ENCODE measurements around the gene CDK8.

The CDK8 gene

DNA sequence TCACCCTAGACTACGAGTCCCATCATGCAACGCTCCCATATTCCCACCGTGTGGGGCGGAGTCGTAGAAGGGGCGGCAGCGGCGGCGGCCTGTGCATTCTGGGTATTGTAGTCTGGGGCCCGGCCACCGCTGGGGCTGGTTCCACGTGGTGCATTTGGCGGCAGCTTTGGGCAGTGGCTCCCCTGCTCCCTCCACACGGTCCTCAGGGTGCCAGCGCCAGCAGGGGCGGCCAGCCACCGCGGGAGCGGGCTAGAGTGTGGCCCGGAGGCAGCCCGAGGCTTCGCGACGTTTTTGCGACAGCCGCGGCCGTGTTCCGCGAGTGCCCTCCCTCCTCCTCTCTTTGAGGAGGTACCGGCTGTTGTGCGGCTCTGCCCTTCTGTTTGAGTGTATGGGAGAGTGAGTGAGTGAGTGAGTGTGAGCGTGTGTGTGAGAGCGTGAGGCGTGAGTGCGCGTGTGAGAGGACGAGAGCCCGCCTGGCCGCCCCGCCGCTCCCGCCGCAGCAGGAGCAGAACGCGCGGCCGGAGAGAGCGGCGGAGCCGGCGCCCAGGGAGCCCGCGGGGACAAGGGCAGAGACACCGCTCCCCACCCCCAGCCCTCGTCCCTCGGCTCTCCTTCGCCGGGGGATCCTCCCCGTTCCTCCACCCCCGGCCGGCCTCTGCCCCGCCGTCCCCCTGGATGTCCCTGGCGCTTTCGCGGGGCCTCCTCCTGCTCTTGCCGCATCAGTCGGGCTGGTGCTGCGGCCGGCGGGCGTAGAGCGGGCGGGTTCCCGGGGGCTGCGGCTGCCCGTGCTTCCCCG, at the start of gene CDK8:
CDK8 (plus strand) TSS at position 343 of the 796 bp plus-strand sequence. CDS start 513 bp downstream, outside the sequence.
- TF ChIP-seq, protein P1, sequence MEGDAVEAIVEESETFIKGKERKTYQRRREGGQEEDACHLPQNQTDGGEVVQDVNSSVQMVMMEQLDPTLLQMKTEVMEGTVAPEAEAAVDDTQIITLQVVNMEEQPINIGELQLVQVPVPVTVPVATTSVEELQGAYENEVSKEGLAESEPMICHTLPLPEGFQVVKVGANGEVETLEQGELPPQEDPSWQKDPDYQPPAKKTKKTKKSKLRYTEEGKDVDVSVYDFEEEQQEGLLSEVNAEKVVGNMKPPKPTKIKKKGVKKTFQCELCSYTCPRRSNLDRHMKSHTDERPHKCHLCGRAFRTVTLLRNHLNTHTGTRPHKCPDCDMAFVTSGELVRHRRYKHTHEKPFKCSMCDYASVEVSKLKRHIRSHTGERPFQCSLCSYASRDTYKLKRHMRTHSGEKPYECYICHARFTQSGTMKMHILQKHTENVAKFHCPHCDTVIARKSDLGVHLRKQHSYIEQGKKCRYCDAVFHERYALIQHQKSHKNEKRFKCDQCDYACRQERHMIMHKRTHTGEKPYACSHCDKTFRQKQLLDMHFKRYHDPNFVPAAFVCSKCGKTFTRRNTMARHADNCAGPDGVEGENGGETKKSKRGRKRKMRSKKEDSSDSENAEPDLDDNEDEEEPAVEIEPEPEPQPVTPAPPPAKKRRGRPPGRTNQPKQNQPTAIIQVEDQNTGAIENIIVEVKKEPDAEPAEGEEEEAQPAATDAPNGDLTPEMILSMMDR (IDR thresholded peaks at IDR 0.05; ENCODE audit: borderline replicate concordance, insufficient read depth, low read depth, low read length), result no peak
- peak within 1 kb of the TSS; percentile 91 for H3K4me3 ChIP-seq (ENCODE audit: low read depth, low read length)

DNA sequence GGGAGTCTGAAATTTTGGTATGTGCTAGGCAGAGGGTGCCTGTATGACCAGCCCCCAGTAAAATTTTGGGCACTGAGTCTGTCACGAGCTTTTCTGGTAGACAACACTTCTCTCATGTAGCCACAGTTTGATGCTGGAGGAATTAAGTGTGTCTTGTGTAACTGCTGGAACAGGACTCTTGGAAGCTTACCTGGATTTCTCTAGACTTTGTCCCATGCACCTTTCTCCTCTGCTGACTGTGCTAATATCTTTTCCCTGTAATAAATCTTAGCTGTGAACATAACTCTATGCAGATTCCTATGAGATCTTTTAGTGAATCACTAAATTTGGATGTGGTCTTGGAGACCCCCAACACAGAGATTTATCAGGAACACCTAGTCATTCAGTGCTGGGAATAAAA, 45.6 kb upstream of the CDK8 start:
- H3K4me3 ChIP-seq (ENCODE audit: low read depth, low read length), result no peak overlapping the region

DNA sequence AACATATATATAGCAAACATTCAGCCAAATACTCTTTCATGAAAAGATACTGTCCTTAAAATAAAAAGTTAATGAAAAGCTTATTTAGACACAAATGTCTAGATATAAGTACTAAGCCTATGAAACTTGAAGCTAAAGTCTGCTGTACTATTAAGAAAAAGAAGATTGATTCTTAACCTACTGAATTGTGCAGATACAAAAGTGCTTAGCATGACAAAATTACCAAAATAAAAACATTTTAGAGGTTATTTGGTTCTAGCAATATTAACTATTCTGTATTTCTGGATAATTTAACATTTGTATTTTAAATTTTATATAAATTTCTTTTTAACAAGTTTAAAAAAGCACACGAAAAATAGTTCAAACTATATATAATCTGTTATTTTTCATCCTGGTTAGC, 40.6 kb upstream of the CDK8 start:
- H3K4me3 ChIP-seq (ENCODE audit: low read depth, low read length), result no peak overlapping the region
- TF ChIP-seq, protein P1 (IDR thresholded peaks at IDR 0.05; ENCODE audit: borderline replicate concordance, insufficient read depth, low read depth, low read length), result no peak

More for the DNA sequence above, 45.6 kb upstream of the CDK8 start:
- TF ChIP-seq, protein P1 (IDR thresholded peaks at IDR 0.05; ENCODE audit: borderline replicate concordance, insufficient read depth, low read depth, low read length), result no peak

DNA sequence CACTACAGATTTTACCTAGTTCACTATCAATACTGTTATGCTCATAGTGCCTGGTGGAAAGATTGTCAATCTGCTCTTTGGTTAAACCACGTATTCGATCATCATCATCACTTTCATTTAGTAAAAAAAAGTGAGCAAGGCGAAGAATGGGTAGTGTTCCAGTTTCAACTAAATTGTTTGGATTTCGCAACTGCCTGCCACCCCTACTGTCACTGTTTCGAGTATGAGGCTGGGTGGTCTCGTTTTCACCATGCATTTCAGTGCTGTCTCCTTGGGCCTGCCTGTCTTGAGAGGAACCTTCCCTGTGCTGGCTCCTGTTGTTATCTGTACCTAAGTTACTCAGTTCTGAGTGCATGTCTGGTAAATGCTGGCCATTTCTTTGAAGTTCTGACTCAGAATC, 39.9 kb upstream of the CDK8 start:
- TF ChIP-seq, protein P1 (IDR thresholded peaks at IDR 0.05; ENCODE audit: borderline replicate concordance, insufficient read depth, low read depth, low read length), result no peak
- H3K4me3 ChIP-seq (ENCODE audit: low read depth, low read length), result no peak overlapping the region

DNA sequence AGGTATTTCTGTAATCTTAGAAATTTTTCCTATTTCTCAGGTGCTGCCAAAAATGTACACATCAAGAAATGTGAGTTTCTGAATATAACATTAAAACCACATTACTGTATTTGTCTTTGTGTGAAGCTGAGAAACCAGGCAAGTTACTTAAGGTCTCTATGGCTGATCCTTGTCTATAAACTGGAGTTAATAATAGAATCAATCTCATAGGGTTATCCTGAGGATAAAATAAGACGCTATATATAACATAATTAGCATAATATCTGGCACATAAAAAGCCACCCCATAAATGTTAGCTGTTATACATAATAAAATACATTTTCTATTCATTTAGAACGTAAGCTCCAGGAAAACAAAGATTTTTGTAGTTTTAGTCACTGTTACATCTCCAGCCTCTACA, 37.9 kb upstream of the CDK8 start:
- TF ChIP-seq, protein P1 (IDR thresholded peaks at IDR 0.05; ENCODE audit: borderline replicate concordance, insufficient read depth, low read depth, low read length), result no peak
- H3K4me3 ChIP-seq (ENCODE audit: low read depth, low read length), result no peak overlapping the region

DNA sequence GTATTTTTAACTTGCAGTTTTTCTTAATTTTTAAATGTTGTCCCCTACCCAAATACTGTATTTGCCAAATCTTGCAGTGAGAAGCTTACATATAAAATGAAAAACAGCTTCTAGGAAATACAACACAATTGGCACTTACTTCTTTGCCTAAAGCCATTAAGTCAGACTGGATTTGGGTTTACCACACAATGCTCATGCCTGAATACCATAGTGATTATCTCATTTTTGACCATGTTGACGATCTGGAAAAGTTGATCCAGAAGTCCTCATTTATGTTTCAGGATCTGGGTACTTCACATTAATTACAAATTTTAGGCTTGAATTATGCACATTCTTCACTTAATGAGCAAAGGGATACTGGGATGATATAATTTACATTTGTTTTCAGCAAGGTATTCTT, 34.2 kb upstream of the CDK8 start:
- H3K4me3 ChIP-seq (ENCODE audit: low read depth, low read length), result no peak overlapping the region
- TF ChIP-seq, protein P1 (IDR thresholded peaks at IDR 0.05; ENCODE audit: borderline replicate concordance, insufficient read depth, low read depth, low read length), result no peak

DNA sequence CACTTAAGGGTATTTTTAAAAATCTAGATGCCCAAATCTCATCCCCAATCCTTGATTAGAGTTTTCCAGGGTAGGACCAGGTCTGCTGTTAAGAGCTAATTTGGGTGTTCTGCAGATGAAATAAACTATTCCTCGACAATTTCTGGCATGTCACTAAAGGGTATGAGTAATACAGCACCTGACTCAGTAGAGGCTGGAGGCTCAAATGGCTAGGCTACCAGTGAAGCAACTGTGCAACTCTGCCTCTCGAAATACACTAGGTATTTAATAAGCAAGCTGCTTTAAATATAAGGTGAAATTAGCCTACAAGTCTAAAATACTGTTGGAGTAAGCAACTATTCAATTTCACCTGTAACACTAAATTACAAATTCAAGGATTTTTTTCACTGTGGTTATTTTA, 33.4 kb upstream of the CDK8 start:
- peak overlapping the region; percentile 100 for H3K4me3 ChIP-seq (ENCODE audit: low read depth, low read length)
- TF ChIP-seq, protein P1 (IDR thresholded peaks at IDR 0.05; ENCODE audit: borderline replicate concordance, insufficient read depth, low read depth, low read length), result no peak

All from GM12875 (cell line).